H1 (cell line): ENCODE data around the gene GOLGA7B. TPM values are rescaled to one million over a fixed set of nuclear protein-coding genes. Genes with fewer than 3 reads are reported as not detected.

Experiments used
- CTCF ChIA-PET: fragments of 300-600 bp; sonication (Branson Sonifier 250); formaldehyde crosslinking; loops from one replicate; lab custom pipeline; 2021; ENCODE audit not compliant: partially characterized antibody; lab: Charles Lee
- POLR2A ChIA-PET: fragments of 300-600 bp; sonication (Branson Sonifier 250); formaldehyde crosslinking; loops from one replicate; lab custom pipeline; 2021; ENCODE audit warnings: inconsistent platforms; ENCODE audit not compliant: partially characterized antibody; lab: Charles Lee
- DNase-seq, 2 experiments: peaks; one replicate each; pipeline versions ENCODE4 v3.0.0 to v3.0.0-alpha.2; 2010 to 2022; ENCODE audit warnings: low spot score in 2 of 2, low read depth in 1 of 2, mixed read lengths in 1 of 2
- FAIRE-seq: peaks from 2 replicates; lab custom pipeline; 2011; peaks lifted over from hg19 to GRCh38; lab: Jason Lieb, UNC
- H2AFZ ChIP-seq: 2 replicates; pipeline ENCODE4 v1.8.1; 2012; ENCODE audit warnings: low read length, inconsistent platforms
- H2AK5ac ChIP-seq: 2 replicates; pipeline ENCODE4 v1.6.1; 2013; ENCODE audit warnings: low read depth, low read length
- H2BK120ac ChIP-seq: replicated peaks from 2 replicates; pipeline ENCODE3; 2013; ENCODE audit warnings: low read depth, low read length, inconsistent platforms
- H2BK12ac ChIP-seq: 2 replicates; pipeline ENCODE4 v1.6.1; 2013; ENCODE audit warnings: low read depth, low read length
- H2BK15ac ChIP-seq: 2 replicates; pipeline ENCODE4 v1.6.1; 2013; ENCODE audit warnings: low read length
- H2BK20ac ChIP-seq: 2 replicates; pipeline ENCODE4 v1.6.1; 2013; ENCODE audit warnings: low read length
- H2BK5ac ChIP-seq: 2 replicates; pipeline ENCODE4 v1.6.1; 2013; ENCODE audit warnings: low read depth, low read length
- H3K14ac ChIP-seq: 2 replicates; pipeline ENCODE4 v1.6.1; 2013; ENCODE audit warnings: inconsistent platforms; ENCODE audit not compliant: insufficient read length
- H3K18ac ChIP-seq: 2 replicates; pipeline ENCODE4 v1.6.1; 2013; ENCODE audit warnings: low read length; ENCODE audit errors: extremely low read depth
- H3K23ac ChIP-seq: 2 replicates; pipeline ENCODE4 v1.6.1; 2013; ENCODE audit warnings: inconsistent platforms; ENCODE audit not compliant: insufficient read length
- H3K23me2 ChIP-seq: 2 replicates; pipeline ENCODE4 v1.6.1; 2013; ENCODE audit warnings: low read depth, low read length
- H3K27ac ChIP-seq: 2 replicates; pipeline ENCODE4 v1.6.1; 2011; ENCODE audit warnings: low read depth, low read length, inconsistent platforms
- H3K27me3 ChIP-seq, 4 experiments: replicated peaks in 1 of 4; 1 replicate in 1 of 4; 2 replicates in 3 of 4; pipeline versions ENCODE4 v1.6.1 to v1.8.1; 2011 to 2013; ENCODE audit warnings: low read length in 3 of 4, mild to moderate bottlenecking in 3 of 4, inconsistent platforms in 2 of 4, mixed read lengths in 2 of 4, moderate library complexity in 1 of 4; ENCODE audit not compliant: control insufficient read depth in 3 of 4, insufficient read depth in 3 of 4; ENCODE audit errors: extremely low read depth in 1 of 4
- H3K36me3 ChIP-seq, 4 experiments: 2 replicates each; pipeline versions ENCODE4 v1.6.1 to v1.8.1; 2011 to 2013; ENCODE audit warnings: mild to moderate bottlenecking in 4 of 4, low read length in 3 of 4, moderate library complexity in 2 of 4, control low read depth in 1 of 4, inconsistent platforms in 1 of 4; ENCODE audit not compliant: insufficient read depth in 4 of 4, control insufficient read depth in 2 of 4
- H3K4ac ChIP-seq: replicated peaks from 2 replicates; pipeline ENCODE3; 2013; ENCODE audit warnings: low read length, low read depth, mixed read lengths, inconsistent platforms; ENCODE audit not compliant: insufficient read length
- H3K4me1 ChIP-seq, 4 experiments: replicated peaks in 1 of 4; 1 replicate in 1 of 4; 2 replicates in 3 of 4; pipeline versions ENCODE4 v1.6.1 to v1.8.1; 2011 to 2013; ENCODE audit warnings: low read length in 3 of 4, inconsistent platforms in 2 of 4, mixed read lengths in 1 of 4; ENCODE audit not compliant: insufficient read depth in 4 of 4, control insufficient read depth in 3 of 4
- H3K4me2 ChIP-seq, 2 experiments: 2 replicates each; pipeline versions ENCODE4 v1.6.1 to v1.8.1; 2011 to 2013; ENCODE audit warnings: low read depth in 2 of 2, low read length in 2 of 2, control low read depth in 1 of 2, inconsistent platforms in 1 of 2, mild to moderate bottlenecking in 1 of 2; ENCODE audit not compliant: insufficient read depth in 1 of 2
- H3K4me3 ChIP-seq, 4 experiments: fragments of 200-600, 300-600 bp in 1 of 4; sonication (generic), shearing (Covaris generic), sonication (Bioruptor Twin) in 1 of 4; 2 replicates each; pipeline versions ENCODE4 v1.5.1 to v1.8.1; 2011 to 2016; ENCODE audit warnings: low read length in 4 of 4, low read depth in 3 of 4, control low read depth in 2 of 4, inconsistent platforms in 2 of 4, mild to moderate bottlenecking in 2 of 4, mixed read lengths in 1 of 4, moderate library complexity in 1 of 4; ENCODE audit not compliant: insufficient read depth in 2 of 4; ENCODE audit errors: extremely low read depth in 1 of 4
- H3K56ac ChIP-seq: replicated peaks from 2 replicates; pipeline ENCODE3; 2013; ENCODE audit warnings: low read depth, mild to moderate bottlenecking, mixed read lengths, low read length, inconsistent platforms; ENCODE audit not compliant: insufficient read length
- H3K79me1 ChIP-seq: 2 replicates; pipeline ENCODE4 v1.6.1; 2013; ENCODE audit warnings: low read depth, low read length, control low read depth
- H3K79me2 ChIP-seq, 2 experiments: 2 replicates each; pipeline versions ENCODE4 v1.6.1 to v1.8.1; 2012 to 2013; ENCODE audit warnings: low read length in 2 of 2, mild to moderate bottlenecking in 2 of 2, inconsistent platforms in 1 of 2; ENCODE audit not compliant: insufficient read depth in 2 of 2, control insufficient read depth in 1 of 2
- H3K9ac ChIP-seq, 4 experiments: replicated peaks in 1 of 4; 1 replicate in 1 of 4; 2 replicates in 3 of 4; pipeline versions ENCODE4 v1.6.1 to v1.8.1; 2011 to 2013; ENCODE audit warnings: low read depth in 3 of 4, low read length in 3 of 4, control low read depth in 2 of 4, mild to moderate bottlenecking in 2 of 4, moderate library complexity in 2 of 4, inconsistent platforms in 1 of 4; ENCODE audit errors: extremely low read depth in 1 of 4
- H3K9me3 ChIP-seq, 2 experiments: 2 replicates each; pipeline versions ENCODE4 v1.6.1 to v1.8.1; 2012 to 2013; ENCODE audit warnings: mild to moderate bottlenecking in 2 of 2, moderate library complexity in 2 of 2, control low read depth in 1 of 2, inconsistent platforms in 1 of 2, low read depth in 1 of 2, low read length in 1 of 2, mixed read lengths in 1 of 2; ENCODE audit not compliant: insufficient read depth in 2 of 2
- H4K20me1 ChIP-seq, 2 experiments: replicated peaks in 1 of 2; 2 replicates each; pipeline versions ENCODE3 to v1.8.1; 2011 to 2013; ENCODE audit warnings: inconsistent platforms in 2 of 2, low read length in 2 of 2, mild to moderate bottlenecking in 1 of 2; ENCODE audit not compliant: insufficient read depth in 2 of 2, control insufficient read depth in 1 of 2
- H4K5ac ChIP-seq: 2 replicates; pipeline ENCODE4 v1.6.1; 2013; ENCODE audit warnings: low read length, low read depth, mixed read lengths, inconsistent platforms; ENCODE audit not compliant: insufficient read length
- H4K8ac ChIP-seq: 2 replicates; pipeline ENCODE4 v1.8.0; 2013; ENCODE audit warnings: mild to moderate bottlenecking, moderate library complexity, low read length, inconsistent platforms; ENCODE audit not compliant: insufficient read depth; ENCODE audit errors: extremely low read depth
- H4K91ac ChIP-seq: replicated peaks from 2 replicates; pipeline ENCODE3; 2013; ENCODE audit warnings: low read length, mixed read lengths, inconsistent platforms; ENCODE audit not compliant: insufficient read length
- CBX8 ChIP-seq: fragments of 300-800, 300-1000 bp; sonication (generic); IDR thresholded peaks from 2 replicates; pipeline ENCODE4 v1.7.1; 2016; ENCODE audit warnings: low read depth, low read length, borderline replicate concordance
- EP300 ChIP-seq, 2 experiments: IDR thresholded peaks; 1 replicate in 1 of 2; 2 replicates in 1 of 2; pipeline ENCODE4 v1.6.1; 2011 to 2012; ENCODE audit warnings: low read depth in 2 of 2, low read length in 2 of 2, mild to moderate bottlenecking in 2 of 2, borderline replicate concordance in 1 of 2, inconsistent platforms in 1 of 2, moderate library complexity in 1 of 2
- JUN ChIP-seq: IDR thresholded peaks from 2 replicates; pipeline ENCODE4 v1.6.1; 2011; ENCODE audit warnings: low read depth, mild to moderate bottlenecking, improper control_type of control experiment, low read length
- PHF8 ChIP-seq: fragments of 200-600 bp; sonication (generic); conservative IDR thresholded peaks from 2 replicates; pipeline ENCODE4 v1.7.1; 2012; ENCODE audit warnings: low read depth, mild to moderate bottlenecking, inconsistent platforms, low read length, moderate library complexity
- RFX5 ChIP-seq: IDR thresholded peaks from 2 replicates; pipeline ENCODE4 v1.6.1; 2011; ENCODE audit warnings: low read depth, low read length, improper control_type of control experiment, borderline replicate concordance
- SIX5 ChIP-seq: IDR thresholded peaks from 2 replicates; pipeline ENCODE4 v1.6.1; 2011; ENCODE audit warnings: mild to moderate bottlenecking, low read depth, low read length
- SP1 ChIP-seq: IDR thresholded peaks from 2 replicates; pipeline ENCODE4 v1.6.1; 2011; ENCODE audit warnings: low read depth, low read length
- SP2 ChIP-seq: IDR thresholded peaks from 2 replicates; pipeline ENCODE4 v1.6.1; 2012; ENCODE audit warnings: mild to moderate bottlenecking, low read length, inconsistent platforms
- WGBS, 2 experiments: shearing (Covaris generic) in 1 of 2; methylation state at CpG; one replicate each; pipeline versions ENCODE4 v1.1.6 to v1.1.7; 2013 to 2015; ENCODE audit warnings: low lambda C conversion rate in 2 of 2, mixed read lengths in 2 of 2, inconsistent platforms in 1 of 2, low coverage in 1 of 2, missing lambda C conversion rate in 1 of 2; ENCODE audit not compliant: insufficient replicate concordance in 2 of 2, insufficient coverage in 1 of 2, insufficient read length in 1 of 2; ENCODE audit errors: extremely low coverage in 1 of 2, missing lambda C conversion rate in 1 of 2; 5-methylcytosine and 5-hydroxymethylcytosine counted together
- polyA plus RNA-seq, 7 experiments: library from polyadenylated mRNA; depleted of rRNA in 3 of 7; stranded (reverse) in 5 of 7; unstranded in 2 of 7; fragments of >200 nt in 5 of 7; fragments of 200-250 nt in 2 of 7; gene quantifications; 1 replicate in 5 of 7; 2 replicates in 1 of 7; 4 replicates in 1 of 7; pipeline versions ENCODE4 v1.2.1 to v1.2.3, GENCODE V29; 2011 to 2013; ENCODE audit warnings: missing spikeins in 2 of 7, mixed read lengths in 2 of 7
- total RNA-seq: library from RNA; stranded (reverse); fragmentation: NEBNext Ultra II Directional; extraction: Animal tissue kit (Norgen Biotek cat#: 25700); gene quantifications from 2 replicates; pipeline ENCODE4 v1.2.1, GENCODE V29; 2021

GOLGA7B gene
- total and polyA plus RNA-seq, 2 of the 8 experiments (the other 6 are each of a cell fraction or from before 2014, with no cell fraction given), result 0.04 to 0.14 TPM

GRCh38 chr10:97810446-97810845 is 39.2 kb upstream of the GOLGA7B start:
- H2BK120ac ChIP-seq, result no peak overlapping the region
- no peak overlapping the region for H3K4me2 ChIP-seq
- H4K91ac ChIP-seq, result no peak overlapping the region
- H2BK5ac ChIP-seq, result no peak overlapping the region
- no peak overlapping the region for H4K5ac ChIP-seq
- peaks cover 0 to 7% (median 3%) of the 10 kb centered on the region in 4 experiments; a peak in 2 of 7 replicates for H3K4me1 ChIP-seq
- no peak overlapping the region for H2BK20ac ChIP-seq
- TF ChIP-seq SP2 (no peak), JUN (no peak), RFX5 (no peak), SIX5 (no peak), CBX8 (no peak), SP1 (no peak), EP300 (IDR thresholded peaks at IDR 0.05; ENCODE audit: borderline replicate concordance in 1 of 2, low read depth in 2 of 2, low read length in 2 of 2) (no peak), PHF8 (no peak)
- TF ChIP-seq, all 59 proteins: peak for 0
- Histone ChIP-seq H3K56ac (no peak overlapping the region), H3K23ac (no peak overlapping the region), H3K18ac (no peak overlapping the region), H3K79me2 (no peaks in the 10 kb centered on the region), H3K23me2 (no peaks in the 10 kb centered on the region), H3K14ac (no peak overlapping the region), H3K4ac (no peak overlapping the region), H3K9ac (no peak overlapping the region), H3K27ac (no peak overlapping the region), H3K36me3 (no peaks in the 10 kb centered on the region), H2BK12ac (no peak overlapping the region), H2AFZ (no peak overlapping the region), H3K4me3 (no peak overlapping the region), H3K9me3 (no peaks in the 10 kb centered on the region), H4K20me1 (no peaks in the 10 kb centered on the region), H2AK5ac (no peak overlapping the region), H3K27me3 (no peaks in the 10 kb centered on the region), H3K79me1 (no peaks in the 10 kb centered on the region), H4K8ac (no peak overlapping the region), H2BK15ac (no peak overlapping the region)
- POLR2A ChIA-PET, result no interaction called here
- 86% methylated on average over 7 of the region's 7 CpGs; no CpG with 5 or more reads in 1 of the 2 experiments for WGBS, 2 experiments
- DNase-seq (no peak), FAIRE-seq (no peak)
- CTCF ChIA-PET, result interaction anchor here (0.8 to 1.5 kb wide), 5 partner anchors 16 to 235 kb away, joined by 3 to 6 read pairs (median 3); no protein-coding TSS in a partner anchor
